SK-N-SH treated with all-trans-retinoic acid at 6 μM for 48 hours (cell line): ENCODE results near the gene SLC38A8.

ENCODE experiments used
- ARNTL ChIP-seq: fragments of 450-650 bp; formaldehyde crosslinking; IDR thresholded peaks from 2 replicates; pipeline ENCODE4 v1.5.0; 2020; ENCODE audit warnings: low read depth, mild to moderate bottlenecking, moderate library complexity, borderline replicate concordance
- CSRNP3 ChIP-seq: fragments of 250-450 bp; sonication (Bioruptor Pico); IDR thresholded peaks from 2 replicates; pipeline ENCODE4 v1.5.1; 2021; ENCODE audit warnings: mild to moderate bottlenecking, moderate library complexity
- ISL1 ChIP-seq: fragments of 250-450 bp; sonication (Bioruptor Pico); IDR thresholded peaks from 2 replicates; pipeline ENCODE4 v2.1.2; 2022; ENCODE audit warnings: mild to moderate bottlenecking, moderate library complexity
- PATZ1 ChIP-seq: fragments of 250-450 bp; sonication (Bioruptor Pico); IDR thresholded peaks from 2 replicates; pipeline ENCODE4 v1.8.0; 2020; ENCODE audit warnings: mild to moderate bottlenecking, moderate library complexity, borderline replicate concordance
- POU6F1 ChIP-seq: fragments of 250-450 bp; sonication (Bioruptor Pico); IDR thresholded peaks from 2 replicates; pipeline ENCODE4 v1.8.0; 2021; ENCODE audit warnings: low read depth, mild to moderate bottlenecking, moderate library complexity, borderline replicate concordance
- RARB ChIP-seq: fragments of 250-450 bp; sonication (Bioruptor Pico); IDR thresholded peaks from 2 replicates; pipeline ENCODE4 v1.8.0; 2021; ENCODE audit warnings: mild to moderate bottlenecking, moderate library complexity
- TCF4 ChIP-seq: fragments of 250-450 bp; sonication (Bioruptor Pico); IDR thresholded peaks from 2 replicates; pipeline ENCODE4 v1.8.0; 2021; ENCODE audit warnings: mild to moderate bottlenecking, moderate library complexity, borderline replicate concordance
- ZFP3 ChIP-seq: fragments of 250-450 bp; sonication (Bioruptor Pico); IDR thresholded peaks from 2 replicates; pipeline ENCODE4 v1.5.0; 2020; ENCODE audit warnings: mild to moderate bottlenecking, moderate library complexity
- ZFP30 ChIP-seq: fragments of 450-650 bp; formaldehyde crosslinking; IDR thresholded peaks from 2 replicates; pipeline ENCODE4 v1.5.0; 2022; ENCODE audit warnings: mild to moderate bottlenecking, moderate library complexity
- ZNF565 ChIP-seq: fragments of 450-650 bp; formaldehyde crosslinking; conservative IDR thresholded peaks from 2 replicates; pipeline ENCODE4 v1.5.0; 2020; ENCODE audit warnings: low read depth, mild to moderate bottlenecking, moderate library complexity

- no peak for TF ChIP-seq ZFP3 (CRISPR knock-in tag)
- no peak for TF ChIP-seq RARB
- no peak for TF ChIP-seq CSRNP3 (CRISPR knock-in tag)
- no peak for TF ChIP-seq ZNF565 (CRISPR knock-in tag)
- TF ChIP-seq PATZ1, result no peak
- no peak for TF ChIP-seq ISL1
- no peak for TF ChIP-seq POU6F1 (CRISPR knock-in tag)
- TF ChIP-seq ARNTL, result no peak
- no peak for TF ChIP-seq ZFP30 (CRISPR knock-in tag)
- TF ChIP-seq TCF4 (CRISPR knock-in tag), result no peak
Measured at GRCh38 chr16:84059111-84059510, 16.5 kb upstream of the SLC38A8 start.
